Smooth muscle cell (in vitro differentiated cells): ENCODE results near the gene PTPRM. TPM values are rescaled to one million over a fixed set of nuclear protein-coding genes. Genes with fewer than 3 reads are reported as not detected.

Source experiments
- DNase-seq: peaks from one replicate; lab custom pipeline; 2025; ENCODE audit not compliant: unreplicated experiment; lab: John Stamatoyannopoulos, UW
- H2AFZ ChIP-seq: fragments of 200-600 bp; sonication (generic); 2 replicates; pipeline ENCODE4 v1.6.0; 2016; ENCODE audit warnings: antibody characterized with exemption, low read depth, mild to moderate bottlenecking
- H3F3A ChIP-seq: fragments of 200-600 bp; sonication (generic); 2 replicates; pipeline ENCODE4 v1.6.0; 2017; ENCODE audit warnings: antibody characterized with exemption, low read depth
- H3K27ac ChIP-seq: fragments of 200-600 bp; sonication (generic); 2 replicates; pipeline ENCODE4 v1.5.1; 2016; ENCODE audit warnings: low read depth, mild to moderate bottlenecking
- H3K27me3 ChIP-seq: fragments of 200-600 bp; sonication (generic); 2 replicates; pipeline ENCODE4 v1.6.1; 2016; ENCODE audit warnings: low read depth, mild to moderate bottlenecking
- H3K36me3 ChIP-seq: fragments of 200-600 bp; sonication (generic); 2 replicates; pipeline ENCODE4 v1.5.1; 2016; ENCODE audit warnings: low read depth
- H3K4me1 ChIP-seq: fragments of 200-600 bp; sonication (generic); 2 replicates; pipeline ENCODE4 v1.5.1; 2016; ENCODE audit warnings: low read depth
- H3K4me2 ChIP-seq: fragments of 200-600 bp; sonication (generic); 2 replicates; pipeline ENCODE4 v1.6.0; 2016; ENCODE audit warnings: mild to moderate bottlenecking
- H3K4me3 ChIP-seq: fragments of 200-600 bp; sonication (generic); 2 replicates; pipeline ENCODE4 v1.5.1; 2016; ENCODE audit warnings: mild to moderate bottlenecking
- H3K79me2 ChIP-seq: fragments of 200-600 bp; sonication (generic); 2 replicates; pipeline ENCODE4 v1.6.0; 2016; ENCODE audit warnings: low read depth, mild to moderate bottlenecking
- H3K9ac ChIP-seq: fragments of 200-600 bp; sonication (generic); 2 replicates; pipeline ENCODE4 v1.6.0; 2016; ENCODE audit warnings: low read depth
- H3K9me3 ChIP-seq: fragments of 200-600 bp; sonication (generic); replicated peaks from 2 replicates; pipeline ENCODE4 v1.5.1; 2016; ENCODE audit warnings: low read depth
- H4K20me1 ChIP-seq: fragments of 200-600 bp; sonication (generic); 2 replicates; pipeline ENCODE4 v1.6.0; 2016; ENCODE audit warnings: low read depth
- WGBS: methylation state at CpG from one replicate; pipeline ENCODE4 v1.1.7; 2016; ENCODE audit warnings: low lambda C conversion rate; 5-methylcytosine and 5-hydroxymethylcytosine counted together
- polyA plus RNA-seq: library from polyadenylated mRNA; unstranded; fragments of >200 nt; fragmentation: Nextera tagmentation; extraction: Ambion mirVana; gene quantifications from 2 replicates; pipeline ENCODE4 v1.2.1, GENCODE V29; 2016
- total RNA-seq: library from RNA; depleted of rRNA; stranded (reverse); fragments of >200 nt; gene quantifications from 2 replicates; pipeline ENCODE4 v1.2.3, GENCODE V29; 2014
- TF ChIP-seq, protein P1 (sequence below): fragments of 200-600 bp; sonication (generic); IDR thresholded peaks from 2 replicates; pipeline ENCODE4 v1.5.1; 2017; ENCODE audit warnings: borderline replicate concordance, mild to moderate bottlenecking, antibody characterized with exemption; ENCODE audit not compliant: insufficient read depth, poor library complexity, severe bottlenecking

Gene PTPRM
- total and polyA plus RNA-seq, 2 experiments from 2014 or later, result 57.5 to 115 TPM

DNA sequence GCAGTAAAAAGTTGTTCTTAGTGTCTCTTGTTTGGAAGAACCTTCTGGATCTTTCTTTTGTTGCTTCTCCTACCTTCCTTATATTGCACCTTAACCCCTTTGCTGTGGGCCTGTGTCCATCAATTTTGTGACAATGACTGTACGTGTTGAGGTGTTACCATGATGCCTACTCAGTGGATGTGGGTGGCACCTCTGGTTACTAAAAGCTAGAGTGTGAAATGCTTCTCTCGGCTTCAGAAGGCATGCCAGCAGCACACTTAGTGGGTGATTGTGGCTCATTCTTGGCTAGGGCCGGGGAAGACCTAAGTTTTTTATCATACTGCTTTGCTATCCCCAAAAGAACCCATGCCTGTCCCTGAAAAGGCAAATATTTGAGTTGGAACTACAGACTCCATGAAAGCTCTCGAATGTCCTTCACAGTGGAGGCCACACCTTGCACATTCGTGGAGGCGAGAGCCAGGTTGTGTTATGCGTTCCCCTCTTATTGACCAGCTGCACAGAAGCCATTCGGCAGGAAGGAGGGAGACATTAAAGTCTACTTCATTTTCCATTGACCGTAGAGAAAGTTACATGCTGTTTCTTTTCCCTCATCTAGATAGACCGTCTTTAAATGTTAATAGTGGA lies 528.9 kb downstream of the PTPRM start:
- DNase-seq, result no peak
- Histone ChIP-seq H3K27ac (no peak overlapping the region), H3K4me1 (no peaks in the 10 kb centered on the region), H3K9ac (no peak overlapping the region), H3K79me2 (no peaks in the 10 kb centered on the region), H2AFZ (no peak overlapping the region), H3K27me3 (no peaks in the 10 kb centered on the region), H4K20me1 (peaks cover 3% of the 10 kb centered on the region), H3K4me3 (no peak overlapping the region), H3K9me3 (no peaks in the 10 kb centered on the region), H3F3A (no peaks in the 10 kb centered on the region), H3K4me2 (no peak overlapping the region), H3K36me3 (no peaks in the 10 kb centered on the region)
- TF ChIP-seq, protein P1, sequence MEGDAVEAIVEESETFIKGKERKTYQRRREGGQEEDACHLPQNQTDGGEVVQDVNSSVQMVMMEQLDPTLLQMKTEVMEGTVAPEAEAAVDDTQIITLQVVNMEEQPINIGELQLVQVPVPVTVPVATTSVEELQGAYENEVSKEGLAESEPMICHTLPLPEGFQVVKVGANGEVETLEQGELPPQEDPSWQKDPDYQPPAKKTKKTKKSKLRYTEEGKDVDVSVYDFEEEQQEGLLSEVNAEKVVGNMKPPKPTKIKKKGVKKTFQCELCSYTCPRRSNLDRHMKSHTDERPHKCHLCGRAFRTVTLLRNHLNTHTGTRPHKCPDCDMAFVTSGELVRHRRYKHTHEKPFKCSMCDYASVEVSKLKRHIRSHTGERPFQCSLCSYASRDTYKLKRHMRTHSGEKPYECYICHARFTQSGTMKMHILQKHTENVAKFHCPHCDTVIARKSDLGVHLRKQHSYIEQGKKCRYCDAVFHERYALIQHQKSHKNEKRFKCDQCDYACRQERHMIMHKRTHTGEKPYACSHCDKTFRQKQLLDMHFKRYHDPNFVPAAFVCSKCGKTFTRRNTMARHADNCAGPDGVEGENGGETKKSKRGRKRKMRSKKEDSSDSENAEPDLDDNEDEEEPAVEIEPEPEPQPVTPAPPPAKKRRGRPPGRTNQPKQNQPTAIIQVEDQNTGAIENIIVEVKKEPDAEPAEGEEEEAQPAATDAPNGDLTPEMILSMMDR, result no peak
- WGBS, result 97% methylated on average over 10 of the region's 10 CpGs

GRCh38 chr18:8097399-8097798 lies 530.3 kb downstream of the PTPRM start:
- no peak for DNase-seq
- Histone ChIP-seq H3K4me2 (no peak overlapping the region), H3K9me3 (no peaks in the 10 kb centered on the region), H3K27ac (no peak overlapping the region), H2AFZ (no peak overlapping the region), H3K79me2 (no peaks in the 10 kb centered on the region), H4K20me1 (peaks cover 3% of the 10 kb centered on the region), H3K27me3 (no peaks in the 10 kb centered on the region), H3K9ac (no peak overlapping the region), H3F3A (no peaks in the 10 kb centered on the region), H3K36me3 (peaks cover 7% of the 10 kb centered on the region), H3K4me1 (no peaks in the 10 kb centered on the region), H3K4me3 (no peak overlapping the region)
- TF ChIP-seq, protein P1, result no peak

- TF ChIP-seq, protein P1, result no peak
- Histone ChIP-seq H3K79me2 (no peaks in the 10 kb centered on the region), H3K36me3 (peaks cover 12% of the 10 kb centered on the region)
Measured at GRCh38 chr18:8097927-8098326, 530.8 kb downstream of the PTPRM start.

DNA sequence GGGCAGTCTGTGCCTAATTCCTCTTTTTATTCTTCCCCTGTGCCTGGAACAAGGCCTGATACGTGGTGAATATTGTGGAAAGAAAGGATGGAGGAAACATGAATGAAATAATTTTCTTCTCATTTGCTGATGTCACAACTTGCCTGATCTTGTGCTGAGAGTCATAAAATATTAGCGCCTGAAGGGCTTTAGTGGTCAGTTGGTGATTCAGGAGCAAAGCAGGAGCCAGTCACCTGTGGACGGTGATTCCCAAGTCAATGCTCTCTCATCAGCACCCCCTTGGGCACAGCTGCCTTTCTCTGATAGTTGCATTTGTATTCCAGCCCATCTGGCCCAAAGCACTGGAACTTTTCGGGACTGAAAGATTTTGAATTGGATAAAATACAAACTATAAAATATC lies 539.5 kb downstream of the PTPRM start:
- H3K4me1 ChIP-seq, result no peaks in the 10 kb centered on the region
- H3F3A ChIP-seq, result no peaks in the 10 kb centered on the region
- H2AFZ ChIP-seq, result no peak overlapping the region
- H3K27ac ChIP-seq, result no peak overlapping the region
- H3K27me3 ChIP-seq, result no peaks in the 10 kb centered on the region
- TF ChIP-seq, protein P1, result no peak
- H4K20me1 ChIP-seq, result peaks cover 10% of the 10 kb centered on the region
- H3K79me2 ChIP-seq, result no peaks in the 10 kb centered on the region
- H3K4me3 ChIP-seq, result no peak overlapping the region
- H3K9me3 ChIP-seq, result no peaks in the 10 kb centered on the region
- no peak overlapping the region for H3K4me2 ChIP-seq
- WGBS, result 89% methylated on average over 4 of the region's 4 CpGs
- no peak for DNase-seq
- no peak overlapping the region for H3K9ac ChIP-seq
- H3K36me3 ChIP-seq, result peaks cover 13% of the 10 kb centered on the region

More at GRCh38 chr18:8097927-8098326, 530.8 kb downstream of the PTPRM start:
- Histone ChIP-seq H3K4me3 (no peak overlapping the region), H3K27me3 (no peaks in the 10 kb centered on the region), H3F3A (no peaks in the 10 kb centered on the region), H3K27ac (no peak overlapping the region), H4K20me1 (peaks cover 3% of the 10 kb centered on the region), H3K4me1 (no peaks in the 10 kb centered on the region), H2AFZ (no peak overlapping the region), H3K9me3 (no peaks in the 10 kb centered on the region), H3K9ac (no peak overlapping the region), H3K4me2 (no peak overlapping the region)
- no peak for DNase-seq
- 61% methylated on average over 1 of the region's 1 CpG for WGBS
